Caki2 (cell line): Measurements from ENCODE around the gene PSG4. TPM values are rescaled to one million over a fixed set of nuclear protein-coding genes. Genes with fewer than 3 reads are reported as not detected.

ENCODE experiments used
- DNase-seq: peaks from one replicate; pipeline ENCODE4 v3.0.0-alpha.2; 2015; ENCODE audit warnings: low read depth
- in situ Hi-C: cut with HindIII; loops from 2 replicates; pipeline ENCODE4 v1.10.0; 2016; ENCODE audit warnings: low sequenced_read_pairs, low pct_unique_long_range_greater_than_20kb, mixed read lengths
- total RNA-seq: library from RNA; depleted of rRNA; stranded (reverse); fragments of >200 nt; shearing (Covaris generic); gene quantifications from 2 replicates; pipeline ENCODE4 v1.2.3, GENCODE V29; 2014; ENCODE audit warnings: low replicate concordance; rRNA removed

PSG4 gene
- total RNA-seq, 1 experiment from 2014 or later, result 1.4 TPM

DNA sequence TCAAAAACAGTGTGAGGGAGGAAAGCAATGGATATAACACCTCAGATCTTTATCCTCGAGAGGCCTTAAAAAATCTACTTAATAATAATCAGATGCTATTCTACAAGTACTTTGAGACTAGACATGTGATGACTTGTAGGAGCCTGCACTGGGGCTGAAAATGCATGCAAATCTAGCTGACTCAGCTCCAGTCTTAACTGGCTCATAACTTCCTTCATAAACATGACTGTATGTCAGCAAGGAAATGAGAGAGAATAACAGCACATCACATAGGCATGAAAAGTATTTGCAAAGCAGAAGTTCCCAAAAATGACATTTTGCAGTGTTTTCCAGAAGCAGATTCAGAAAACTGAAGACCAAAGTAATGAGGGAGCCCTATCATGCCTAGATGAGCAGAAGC lies 57.2 kb downstream of the PSG4 start:
- in situ Hi-C loops, result no loop called here
- peak; percentile 60 for DNase-seq

Other genes starting within 250 kb of the PSG4 start
- gene PSG11, start 179.2 kb downstream of the PSG4 start, total RNA-seq, result not detected in 2 replicates
- gene PSG2, start 122.9 kb downstream of the PSG4 start, total RNA-seq, result not detected in 2 replicates
- not detected in 2 replicates for gene PSG5, start 19.1 kb downstream of the PSG4 start, total RNA-seq
- gene PSG9, start 63.9 kb upstream of the PSG4 start, total RNA-seq, result not detected in 2 replicates
- 6.5 and 10.9 TPM in 2 replicates for gene CD177, start 148.0 kb upstream of the PSG4 start, total RNA-seq
- gene TEX101, start 209.3 kb upstream of the PSG4 start, total RNA-seq, result not detected in 2 replicates